Astrocyte (in vitro differentiated cells and primary cell): Measurements from ENCODE around the gene IL19. TPM values are rescaled to one million over a fixed set of nuclear protein-coding genes. Genes with fewer than 3 reads are reported as not detected.

Source experiments
- DNase-seq: peaks from one replicate; pipeline ENCODE4 v3.0.0-alpha.2; 2010; ENCODE audit warnings: low read depth
- FAIRE-seq: peaks from 2 replicates; lab custom pipeline; 2011; peaks lifted over from hg19 to GRCh38; lab: Jason Lieb, UNC
- H2AFZ ChIP-seq: 2 replicates; pipeline ENCODE4 v1.6.0; 2012; ENCODE audit warnings: low read depth, low read length, inconsistent platforms
- H3K27ac ChIP-seq: 2 replicates; pipeline ENCODE4 v1.5.1; 2011; ENCODE audit warnings: low read depth, low read length, inconsistent platforms
- H3K27me3 ChIP-seq: 2 replicates; pipeline ENCODE4 v1.6.0; 2011; ENCODE audit warnings: low read length, inconsistent platforms; ENCODE audit not compliant: insufficient read depth
- H3K36me3 ChIP-seq: 2 replicates; pipeline ENCODE4 v1.5.1; 2011; ENCODE audit warnings: low read length, inconsistent platforms; ENCODE audit not compliant: insufficient read depth
- H3K4me1 ChIP-seq: 2 replicates; pipeline ENCODE4 v1.5.1; 2011; ENCODE audit warnings: low read length, inconsistent platforms; ENCODE audit not compliant: insufficient read depth
- H3K4me2 ChIP-seq: 2 replicates; pipeline ENCODE4 v1.6.0; 2012; ENCODE audit warnings: low read length, inconsistent platforms
- H3K4me3 ChIP-seq: 2 replicates; pipeline ENCODE4 v1.5.1; 2011; ENCODE audit warnings: low read depth, mild to moderate bottlenecking, low read length, inconsistent platforms; ENCODE audit not compliant: insufficient read depth
- H3K79me2 ChIP-seq: 2 replicates; pipeline ENCODE4 v1.6.0; 2012; ENCODE audit warnings: mild to moderate bottlenecking, low read length, inconsistent platforms; ENCODE audit not compliant: insufficient read depth
- H3K9ac ChIP-seq: 2 replicates; pipeline ENCODE4 v1.6.0; 2012; ENCODE audit warnings: mild to moderate bottlenecking, low read length, inconsistent platforms
- H3K9me3 ChIP-seq: 2 replicates; pipeline ENCODE4 v1.5.1; 2012; ENCODE audit warnings: low read depth, mild to moderate bottlenecking, low read length, inconsistent platforms; ENCODE audit not compliant: insufficient read depth
- H4K20me1 ChIP-seq: 2 replicates; pipeline ENCODE4 v1.6.0; 2012; ENCODE audit warnings: low read length, inconsistent platforms; ENCODE audit not compliant: insufficient read depth
- H3K27ac Mint-ChIP-seq: one replicate; pipeline ENCODE4 v1.8.0; 2021; ENCODE audit warnings: mild to moderate bottlenecking, mixed read lengths; ENCODE audit not compliant: unreplicated experiment
- H3K27me3 Mint-ChIP-seq: one replicate; pipeline ENCODE4 v1.8.0; 2021; ENCODE audit warnings: low read depth, mixed read lengths; ENCODE audit not compliant: unreplicated experiment
- H3K36me3 Mint-ChIP-seq: one replicate; pipeline ENCODE4 v1.8.0; 2021; ENCODE audit warnings: low read depth, mixed read lengths; ENCODE audit not compliant: unreplicated experiment
- H3K4me1 Mint-ChIP-seq: one replicate; pipeline ENCODE4 v1.8.0; 2021; ENCODE audit warnings: low read depth, mixed read lengths; ENCODE audit not compliant: unreplicated experiment
- H3K4me3 Mint-ChIP-seq: one replicate; pipeline ENCODE4 v1.8.0; 2021; ENCODE audit warnings: mild to moderate bottlenecking, moderate library complexity, mixed read lengths; ENCODE audit not compliant: unreplicated experiment
- H3K9me3 Mint-ChIP-seq: one replicate; pipeline ENCODE4 v1.8.0; 2021; ENCODE audit warnings: mild to moderate bottlenecking, mixed read lengths; ENCODE audit not compliant: unreplicated experiment
- EZH2 ChIP-seq: IDR thresholded peaks from 2 replicates; pipeline ENCODE4 v1.6.1; 2012; ENCODE audit warnings: mild to moderate bottlenecking, low read length, inconsistent platforms; ENCODE audit not compliant: insufficient read depth
- total RNA-seq: library from RNA; stranded (reverse); gene quantifications from 2 replicates; pipeline ENCODE4 v1.2.1, GENCODE V29; 2021
- TF ChIP-seq, protein P1 (sequence below): IDR thresholded peaks from 2 replicates; pipeline ENCODE4 v1.5.1; 2011; ENCODE audit warnings: low read depth, mild to moderate bottlenecking, inconsistent platforms, low read length, moderate library complexity; ENCODE audit not compliant: insufficient read depth

IL19 gene
- total RNA-seq, 1 donor from 2014 or later = 0.23 TPM

DNA sequence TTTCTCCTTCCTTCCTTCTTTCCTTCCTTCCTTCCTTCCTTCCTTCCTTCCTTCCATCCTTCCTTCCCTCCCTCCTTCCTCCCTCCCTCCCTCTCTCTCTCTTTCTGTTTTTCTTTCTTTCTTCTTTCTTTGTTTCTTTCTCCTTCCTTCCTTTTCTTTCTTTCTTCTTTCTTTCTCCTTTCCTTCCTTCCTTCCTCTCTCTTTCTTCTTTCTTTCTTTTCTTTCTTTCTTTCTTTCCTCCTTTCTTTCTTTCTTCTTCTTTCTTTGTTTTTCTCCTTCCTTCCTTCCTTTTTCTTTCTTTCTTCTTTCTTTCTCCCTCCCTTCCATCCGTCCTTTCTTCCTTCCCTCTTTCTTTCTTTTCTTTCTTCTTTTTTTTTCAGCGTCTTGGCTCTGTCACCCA, 18.1 kb upstream of the IL19 start:
- H3K4me1 Mint-ChIP-seq = peaks cover 16% of the 10 kb centered on the region
- peaks cover 19% of the 10 kb centered on the region for H3K27me3 Mint-ChIP-seq

DNA sequence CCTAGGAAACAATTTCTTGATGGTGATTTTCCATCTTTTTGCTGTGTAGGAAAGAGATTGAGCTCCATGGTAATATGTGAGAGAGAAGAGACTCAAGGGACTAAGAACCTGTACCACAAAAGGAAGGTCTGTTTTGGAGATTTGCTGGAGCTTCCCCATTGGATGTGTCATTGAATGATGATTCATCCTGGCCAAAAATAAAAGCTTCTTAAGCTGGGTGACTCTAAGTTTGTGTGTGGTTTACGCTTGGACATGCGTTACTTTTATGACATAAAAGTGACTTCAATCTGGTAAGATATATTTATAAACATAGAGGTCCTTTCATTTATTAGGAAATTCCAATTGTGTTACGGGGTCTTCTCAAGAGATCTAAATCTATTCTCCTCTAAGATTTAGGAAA, 17.4 kb upstream of the IL19 start:
- no peak for FAIRE-seq
- H3K27me3 Mint-ChIP-seq = peaks cover 19% of the 10 kb centered on the region
- H3K4me3 Mint-ChIP-seq = no peak overlapping the region
- Histone ChIP-seq H3K79me2 (no peaks in the 10 kb centered on the region), H3K4me1 (no peaks in the 10 kb centered on the region), H3K9me3 (no peaks in the 10 kb centered on the region), H3K36me3 (no peaks in the 10 kb centered on the region), H3K4me2 (no peak overlapping the region), H3K27ac (no peak overlapping the region), H3K27me3 (peaks cover 11% of the 10 kb centered on the region), H2AFZ (no peak overlapping the region), H3K9ac (no peak overlapping the region), H3K4me3 (no peak overlapping the region), H4K20me1 (no peaks in the 10 kb centered on the region)
- H3K36me3 Mint-ChIP-seq = no peaks in the 10 kb centered on the region
- peaks cover 7% of the 10 kb centered on the region for H3K9me3 Mint-ChIP-seq
- H3K27ac Mint-ChIP-seq = no peak overlapping the region
- DNase-seq = peak; percentile 72
- no peak for TF ChIP-seq EZH2
- TF ChIP-seq, protein P1, sequence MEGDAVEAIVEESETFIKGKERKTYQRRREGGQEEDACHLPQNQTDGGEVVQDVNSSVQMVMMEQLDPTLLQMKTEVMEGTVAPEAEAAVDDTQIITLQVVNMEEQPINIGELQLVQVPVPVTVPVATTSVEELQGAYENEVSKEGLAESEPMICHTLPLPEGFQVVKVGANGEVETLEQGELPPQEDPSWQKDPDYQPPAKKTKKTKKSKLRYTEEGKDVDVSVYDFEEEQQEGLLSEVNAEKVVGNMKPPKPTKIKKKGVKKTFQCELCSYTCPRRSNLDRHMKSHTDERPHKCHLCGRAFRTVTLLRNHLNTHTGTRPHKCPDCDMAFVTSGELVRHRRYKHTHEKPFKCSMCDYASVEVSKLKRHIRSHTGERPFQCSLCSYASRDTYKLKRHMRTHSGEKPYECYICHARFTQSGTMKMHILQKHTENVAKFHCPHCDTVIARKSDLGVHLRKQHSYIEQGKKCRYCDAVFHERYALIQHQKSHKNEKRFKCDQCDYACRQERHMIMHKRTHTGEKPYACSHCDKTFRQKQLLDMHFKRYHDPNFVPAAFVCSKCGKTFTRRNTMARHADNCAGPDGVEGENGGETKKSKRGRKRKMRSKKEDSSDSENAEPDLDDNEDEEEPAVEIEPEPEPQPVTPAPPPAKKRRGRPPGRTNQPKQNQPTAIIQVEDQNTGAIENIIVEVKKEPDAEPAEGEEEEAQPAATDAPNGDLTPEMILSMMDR = no peak
- H3K4me1 Mint-ChIP-seq = peaks cover 14% of the 10 kb centered on the region

More for the DNA sequence above, 18.1 kb upstream of the IL19 start:
- FAIRE-seq (no peak), DNase-seq (no peak)
- Histone ChIP-seq H3K4me1 (no peaks in the 10 kb centered on the region), H4K20me1 (no peaks in the 10 kb centered on the region), H3K27me3 (peaks cover 6% of the 10 kb centered on the region), H3K9me3 (no peaks in the 10 kb centered on the region), H3K4me3 (no peak overlapping the region), H3K4me2 (no peak overlapping the region), H3K9ac (no peak overlapping the region), H3K27ac (no peak overlapping the region), H2AFZ (no peak overlapping the region), H3K79me2 (no peaks in the 10 kb centered on the region), H3K36me3 (no peaks in the 10 kb centered on the region)
- H3K4me3 Mint-ChIP-seq = no peak overlapping the region
- TF ChIP-seq, protein P1 = no peak
- H3K9me3 Mint-ChIP-seq = peaks cover 7% of the 10 kb centered on the region
- no peak overlapping the region for H3K27ac Mint-ChIP-seq
- H3K36me3 Mint-ChIP-seq = no peaks in the 10 kb centered on the region

DNA sequence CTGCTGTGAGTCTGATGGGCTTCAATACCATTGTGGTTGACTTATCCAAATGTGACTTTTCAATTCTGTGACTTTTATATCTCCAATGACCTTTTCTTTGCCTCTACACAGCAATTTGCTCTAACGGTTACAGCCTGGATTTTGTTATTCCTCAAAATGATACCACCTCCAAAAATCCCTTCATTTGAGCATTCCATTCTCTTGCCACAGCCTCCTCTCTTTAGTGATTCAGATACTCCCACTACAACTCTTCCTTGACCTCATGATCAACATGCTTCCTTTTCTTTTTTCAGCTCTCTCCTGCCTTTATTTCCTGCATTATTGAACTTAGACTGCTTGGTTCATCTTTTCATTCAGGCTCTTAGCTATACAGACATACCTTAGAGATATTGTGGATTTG, 16.6 kb upstream of the IL19 start:
- FAIRE-seq = no peak
- Histone ChIP-seq H3K79me2 (no peaks in the 10 kb centered on the region), H3K9ac (no peak overlapping the region), H2AFZ (no peak overlapping the region), H3K27me3 (peaks cover 14% of the 10 kb centered on the region), H3K4me2 (no peak overlapping the region), H3K27ac (no peak overlapping the region), H3K9me3 (no peaks in the 10 kb centered on the region), H3K36me3 (no peaks in the 10 kb centered on the region), H3K4me3 (no peak overlapping the region), H4K20me1 (no peaks in the 10 kb centered on the region), H3K4me1 (no peaks in the 10 kb centered on the region)
- Mint-ChIP-seq H3K36me3 (no peaks in the 10 kb centered on the region), H3K9me3 (peaks cover 7% of the 10 kb centered on the region), H3K4me1 (peaks cover 5% of the 10 kb centered on the region), H3K27me3 (peaks cover 19% of the 10 kb centered on the region), H3K4me3 (no peak overlapping the region), H3K27ac (no peak overlapping the region)
- no peak for TF ChIP-seq EZH2
- TF ChIP-seq, protein P1 = no peak
- DNase-seq = peak; percentile 70
